HL-60/S4 treated with phorbol 12-myristate 13-acetate at 8.2 ng/mL for 4 days and 3 days (cell line): ENCODE measurements around the gene ZSCAN20.

Source experiments
- in situ Hi-C: fragments of 300-500 bp; cut with MboI; formaldehyde crosslinking; loops from 2 replicates; pipeline ENCODE4 v1.15.0; 2022; ENCODE audit warnings: low sequenced_read_pairs

ZSCAN20 gene

GRCh38 chr1:33524586-33524985, 52.1 kb downstream of the ZSCAN20 start:
- in situ Hi-C loops = no loop called here

GRCh38 chr1:33527934-33528333, 55.5 kb downstream of the ZSCAN20 start:
- in situ Hi-C loops = no loop called here

- in situ Hi-C loops = no loop called here
Observed at GRCh38 chr1:33529957-33530356, 57.5 kb downstream of the ZSCAN20 start.

DNA sequence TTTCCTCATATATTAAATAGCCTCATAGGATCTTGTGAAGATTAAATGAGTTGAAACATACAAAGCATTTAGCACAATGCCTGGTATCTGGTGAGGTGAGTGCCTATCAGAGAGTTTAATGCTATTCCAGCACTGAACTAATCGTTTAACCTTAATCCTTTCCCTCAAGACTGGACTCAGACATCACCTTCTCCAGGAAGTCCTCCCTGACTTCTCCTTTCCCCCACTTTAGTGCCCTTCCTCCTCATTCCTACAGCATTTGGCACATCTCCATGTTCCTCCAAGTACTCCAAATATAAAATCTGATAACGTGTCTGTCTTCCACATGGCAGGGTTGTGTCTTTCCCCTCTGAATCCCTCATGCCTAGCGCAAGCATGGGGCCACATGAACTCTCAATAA, 59.8 kb downstream of the ZSCAN20 start:
- in situ Hi-C loops = no loop called here

- in situ Hi-C loops = no loop called here
Observed at GRCh38 chr1:33532936-33533335, 60.5 kb downstream of the ZSCAN20 start.

DNA sequence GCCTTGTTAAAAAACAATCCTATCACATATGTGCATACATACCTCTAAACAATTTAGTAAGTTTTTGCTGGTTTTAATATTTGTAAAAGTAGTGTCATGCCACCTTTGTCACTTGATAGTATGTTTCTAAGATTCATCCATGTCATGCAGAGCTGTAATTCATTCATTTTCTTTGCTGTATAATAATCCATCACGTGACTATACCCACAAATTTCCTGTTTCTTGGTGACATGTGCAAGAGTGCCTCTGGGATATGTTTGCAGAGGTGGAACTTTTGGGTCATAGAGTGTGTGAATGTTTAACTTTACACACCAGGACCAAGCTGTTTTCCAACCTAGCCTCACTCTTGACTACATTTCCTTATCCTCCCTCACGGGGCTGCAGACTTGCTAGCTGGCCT, 62.9 kb downstream of the ZSCAN20 start:
- in situ Hi-C loops = no loop called here

- in situ Hi-C loops = no loop called here
Observed at GRCh38 chr1:33537885-33538284, 65.4 kb downstream of the ZSCAN20 start.

GRCh38 chr1:33541966-33542365, 69.5 kb downstream of the ZSCAN20 start:
- in situ Hi-C loops = no loop called here
